Activated T-helper 17 cell treated with anti-CD3 and anti-CD28 coated beads, Interleukin-2, amount 50 U/mL, for 72 hours (primary cell): ENCODE results near the gene TMEM131. TPM values are rescaled to one million over a fixed set of nuclear protein-coding genes. Genes with fewer than 3 reads are reported as not detected.
A peak's percentile ranks its signal among the peaks of the same experiment; 100 is the strongest.

Source experiments
- ATAC-seq: fragments of 150-1000 bp; cut with Tn5 transposase; replicated peaks from 2 replicates; pipeline ENCODE4 v1.10.0; 2021; ENCODE audit warnings: mild to moderate bottlenecking, moderate library complexity
- H3K27ac Mint-ChIP-seq: one replicate; pipeline ENCODE4 v1.8.0; 2022; ENCODE audit warnings: mixed read lengths
- H3K27me3 Mint-ChIP-seq: one replicate; pipeline ENCODE4 v1.8.0; 2022; ENCODE audit warnings: mixed read lengths
- H3K36me3 Mint-ChIP-seq: one replicate; pipeline ENCODE4 v1.8.0; 2022; ENCODE audit warnings: low read depth, mild to moderate bottlenecking, mixed read lengths
- H3K4me1 Mint-ChIP-seq: one replicate; pipeline ENCODE4 v1.8.0; 2022; ENCODE audit warnings: mixed read lengths
- H3K4me3 Mint-ChIP-seq: one replicate; pipeline ENCODE4 v1.8.0; 2022; ENCODE audit warnings: mild to moderate bottlenecking, mixed read lengths
- H3K9me3 Mint-ChIP-seq: one replicate; pipeline ENCODE4 v1.8.0; 2022; ENCODE audit warnings: mixed read lengths
- total RNA-seq, 2 donors: library from RNA; stranded (reverse); gene quantifications; one replicate each; pipeline ENCODE4 v1.2.3, GENCODE V29; 2022

TMEM131 gene
- total RNA-seq, 2 donors from 2014 or later, result 32.0 to 36.4 TPM

DNA sequence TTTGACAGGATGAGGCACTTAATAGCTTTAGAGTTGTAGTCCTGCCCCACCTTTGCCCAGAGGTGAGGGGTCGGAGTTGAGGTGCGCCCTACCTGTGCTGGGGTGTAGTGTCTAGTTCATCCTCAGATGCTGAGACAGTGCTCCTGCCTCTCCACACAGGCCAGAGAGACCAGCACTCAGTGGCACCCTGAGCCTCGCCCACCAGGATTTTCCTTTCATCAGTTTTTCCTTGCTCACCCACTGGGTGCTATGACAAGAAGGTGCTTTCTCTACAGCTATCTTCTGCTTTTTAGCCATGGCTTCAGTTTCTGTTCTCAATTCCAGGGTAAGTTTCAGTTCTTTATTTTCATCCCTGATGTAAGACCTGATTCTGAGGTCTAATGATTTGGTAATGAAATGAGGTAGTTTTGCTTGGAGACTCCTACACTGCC lies 16.8 kb upstream of the TMEM131 start:
- peak; percentile 84 for ATAC-seq
- H3K9me3 Mint-ChIP-seq, result no peaks in the 10 kb centered on the region

DNA sequence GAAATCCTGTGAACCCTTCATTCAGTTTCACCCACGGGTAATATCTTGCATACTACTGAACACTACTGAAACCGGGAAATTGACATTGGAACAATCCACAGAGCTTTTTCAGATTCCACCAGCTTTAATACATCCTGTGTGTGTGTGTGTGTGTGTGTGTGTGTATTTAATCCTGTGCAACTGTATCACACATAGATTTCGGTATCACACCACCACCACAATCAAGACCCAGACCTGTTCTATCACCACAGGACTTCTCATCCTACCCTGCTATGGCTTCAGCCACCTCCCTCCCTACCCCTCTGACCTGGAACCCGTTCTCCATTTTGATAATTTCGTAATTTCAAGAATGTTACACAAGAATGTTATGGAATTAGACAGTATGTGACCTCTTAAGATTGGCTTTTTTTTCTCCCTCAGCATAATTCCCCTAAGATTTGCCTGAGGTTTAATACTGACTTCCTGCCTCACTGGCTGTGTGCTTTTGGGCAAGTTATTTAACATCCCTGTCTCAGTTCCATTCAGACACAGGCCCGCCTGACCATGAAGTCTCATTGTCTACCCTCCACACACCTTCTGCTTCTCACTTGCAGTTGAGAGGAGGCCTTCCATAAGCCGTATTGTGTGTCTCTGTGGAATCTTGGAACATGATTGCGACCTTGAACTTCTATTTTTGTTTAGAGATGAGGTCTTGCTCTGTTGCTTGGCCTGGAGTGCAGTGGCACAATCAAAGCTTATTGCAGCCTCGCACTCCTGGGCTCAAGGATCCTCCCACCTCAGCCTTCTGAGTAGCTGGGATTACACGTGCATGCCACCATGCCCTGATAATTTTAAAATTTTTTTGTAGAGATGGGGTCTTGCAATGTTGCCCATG lies 14.4 kb upstream of the TMEM131 start:
- no peak for ATAC-seq
- Mint-ChIP-seq H3K27me3 (peaks cover 15% of the 10 kb centered on the region), H3K4me1 (peaks cover 16% of the 10 kb centered on the region), H3K36me3 (no peaks in the 10 kb centered on the region), H3K4me3 (no peak overlapping the region), H3K9me3 (no peaks in the 10 kb centered on the region), H3K27ac (no peak overlapping the region)

More for the DNA sequence above, 16.8 kb upstream of the TMEM131 start:
- Mint-ChIP-seq H3K27me3 (peaks cover 25% of the 10 kb centered on the region), H3K4me3 (peak overlapping the region; percentile 10), H3K36me3 (no peaks in the 10 kb centered on the region), H3K4me1 (peaks cover 19% of the 10 kb centered on the region), H3K27ac (peak overlapping the region; percentile 81)

DNA sequence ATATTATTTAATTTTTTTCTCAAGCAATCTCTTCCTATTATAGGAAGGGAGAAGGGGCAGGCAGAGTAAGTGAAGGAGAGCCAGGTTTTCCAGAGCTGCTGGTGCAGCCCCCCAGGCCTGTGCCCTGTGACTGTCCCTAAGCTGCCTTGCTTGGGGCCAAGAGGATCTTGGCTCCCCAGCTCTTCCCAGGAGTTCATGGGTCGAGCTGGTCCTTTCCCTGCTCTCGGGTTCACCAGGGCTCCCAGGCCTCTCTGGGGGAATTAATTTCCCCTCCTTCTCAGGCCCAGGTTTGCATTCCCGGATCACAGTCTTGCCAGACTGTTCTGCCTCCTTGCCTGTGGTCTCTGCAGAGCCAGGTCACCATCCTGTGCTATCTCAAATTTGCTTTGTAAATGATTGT lies 12.7 kb upstream of the TMEM131 start:
- no peak overlapping the region for H3K27ac Mint-ChIP-seq
- H3K36me3 Mint-ChIP-seq, result no peaks in the 10 kb centered on the region
- H3K4me1 Mint-ChIP-seq, result peaks cover 5% of the 10 kb centered on the region
- H3K27me3 Mint-ChIP-seq, result peaks cover 7% of the 10 kb centered on the region
- H3K9me3 Mint-ChIP-seq, result no peaks in the 10 kb centered on the region
- no peak for ATAC-seq
- no peak overlapping the region for H3K4me3 Mint-ChIP-seq

DNA sequence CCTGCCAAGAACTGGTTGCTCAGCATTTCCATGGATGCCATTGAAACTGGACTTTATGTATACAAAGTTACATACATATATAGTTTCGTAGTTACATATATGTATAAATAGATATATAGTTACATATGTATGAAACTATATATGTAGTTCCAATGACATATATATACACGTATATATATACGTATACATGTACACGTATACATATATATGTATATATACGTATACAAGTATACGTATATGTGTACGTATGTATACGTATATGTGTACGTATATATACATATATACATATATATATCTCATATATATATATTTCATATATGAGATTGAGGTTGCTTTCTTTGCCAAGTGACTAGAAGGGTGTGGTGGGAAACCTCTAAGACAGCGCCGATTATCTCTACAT lies 10.6 kb upstream of the TMEM131 start:
- H3K36me3 Mint-ChIP-seq, result no peaks in the 10 kb centered on the region
- H3K4me1 Mint-ChIP-seq, result no peaks in the 10 kb centered on the region
- no peak overlapping the region for H3K27ac Mint-ChIP-seq
- H3K27me3 Mint-ChIP-seq, result peaks cover 3% of the 10 kb centered on the region
- no peaks in the 10 kb centered on the region for H3K9me3 Mint-ChIP-seq
- no peak for ATAC-seq
- no peak overlapping the region for H3K4me3 Mint-ChIP-seq

DNA sequence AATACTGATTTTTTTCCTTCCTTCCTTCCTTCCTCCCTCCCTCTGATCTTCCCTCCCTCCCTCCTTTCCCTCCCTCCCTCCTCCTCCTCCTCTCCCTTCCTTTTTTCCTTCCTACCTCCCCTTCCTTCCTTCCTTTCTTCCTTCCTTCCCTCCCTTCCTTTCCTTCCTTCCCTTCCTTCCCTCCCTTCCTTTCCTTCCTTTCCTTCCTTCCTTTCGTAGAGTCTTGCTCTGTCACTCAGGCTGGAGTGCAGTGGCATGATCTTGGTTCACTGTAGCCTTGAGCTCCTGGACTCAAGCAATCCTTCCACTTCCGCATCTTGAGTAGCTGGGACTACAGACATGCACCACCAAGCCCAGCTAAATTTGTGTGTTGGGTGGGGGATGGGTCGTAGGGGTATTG lies 8.9 kb upstream of the TMEM131 start:
- no peak for ATAC-seq
- Mint-ChIP-seq H3K36me3 (no peaks in the 10 kb centered on the region), H3K4me3 (no peak overlapping the region), H3K27ac (no peak overlapping the region), H3K4me1 (no peaks in the 10 kb centered on the region), H3K9me3 (no peaks in the 10 kb centered on the region), H3K27me3 (peaks cover 3% of the 10 kb centered on the region)

DNA sequence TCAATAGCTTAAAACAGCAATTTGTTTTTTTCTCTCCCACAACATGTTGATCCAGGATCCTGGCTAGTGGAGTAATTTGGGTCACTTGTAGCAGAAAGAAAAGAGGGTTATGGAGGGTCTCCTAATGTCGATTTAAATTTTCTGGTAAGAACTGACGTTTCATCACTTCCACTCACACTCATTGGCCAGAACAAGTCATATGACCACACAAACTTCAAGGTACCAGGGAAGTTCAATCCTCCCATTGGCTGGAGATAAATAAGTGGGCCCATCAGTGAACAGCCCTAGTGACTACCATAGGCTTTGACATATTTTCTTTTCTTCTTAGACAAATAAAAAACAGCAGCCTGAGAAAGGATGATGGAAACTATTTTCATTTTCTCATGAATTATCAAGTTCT lies 8.3 kb upstream of the TMEM131 start:
- no peaks in the 10 kb centered on the region for H3K36me3 Mint-ChIP-seq
- ATAC-seq, result no peak
- H3K27me3 Mint-ChIP-seq, result peaks cover 3% of the 10 kb centered on the region
- no peaks in the 10 kb centered on the region for H3K9me3 Mint-ChIP-seq
- no peaks in the 10 kb centered on the region for H3K4me1 Mint-ChIP-seq
- no peak overlapping the region for H3K27ac Mint-ChIP-seq
- H3K4me3 Mint-ChIP-seq, result no peak overlapping the region

DNA sequence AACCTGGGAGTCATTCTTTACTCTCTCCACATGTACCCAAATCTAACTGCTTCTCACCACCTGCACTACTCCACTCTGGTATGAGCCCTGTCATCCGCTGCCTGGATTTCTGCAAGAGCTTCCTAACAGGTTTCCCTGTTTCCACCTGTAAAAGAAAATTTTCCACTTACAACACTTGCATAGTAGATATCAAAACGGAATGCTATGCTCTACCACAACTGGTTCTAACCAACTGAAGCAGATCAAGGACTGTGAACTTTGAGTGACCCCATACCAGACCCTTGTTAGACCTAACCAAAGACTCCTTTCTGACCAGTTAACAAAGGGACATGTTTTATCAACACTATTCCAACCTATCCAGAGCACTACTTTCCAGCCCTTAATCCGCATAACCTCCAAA lies 3.8 kb upstream of the TMEM131 start:
- no peaks in the 10 kb centered on the region for H3K36me3 Mint-ChIP-seq
- H3K27ac Mint-ChIP-seq, result no peak overlapping the region
- no peaks in the 10 kb centered on the region for H3K27me3 Mint-ChIP-seq

DNA sequence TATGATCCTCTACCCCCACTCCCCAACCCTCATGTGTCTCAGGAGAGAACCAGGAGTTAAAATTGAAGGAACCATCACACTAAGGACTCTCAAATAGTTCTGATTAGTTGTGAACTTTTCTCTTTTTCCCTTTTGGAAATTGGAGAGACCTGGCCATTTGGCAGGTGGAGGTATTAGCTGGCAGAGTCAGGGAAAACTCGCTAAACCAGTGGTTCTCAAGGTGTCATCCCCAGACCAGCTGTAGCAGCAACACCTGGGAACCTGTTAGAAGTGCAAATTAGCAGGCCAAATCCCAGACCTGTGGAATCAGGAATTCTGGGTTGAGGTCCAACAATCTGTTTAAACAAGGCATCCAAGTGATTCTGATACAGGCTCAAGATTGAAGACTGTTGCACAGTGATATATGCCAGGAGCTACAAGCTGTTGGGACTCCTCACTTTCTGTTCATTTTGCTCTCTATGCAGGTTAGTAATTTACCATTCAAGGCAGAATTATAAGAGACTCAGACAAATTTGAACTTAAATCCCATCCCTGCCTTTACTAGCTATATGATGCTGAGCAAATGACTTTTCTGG lies 2.8 kb upstream of the TMEM131 start:
- H3K27me3 Mint-ChIP-seq, result no peaks in the 10 kb centered on the region
- H3K9me3 Mint-ChIP-seq, result no peaks in the 10 kb centered on the region
- ATAC-seq, result no peak
- no peaks in the 10 kb centered on the region for H3K36me3 Mint-ChIP-seq
- no peak overlapping the region for H3K27ac Mint-ChIP-seq
- H3K4me1 Mint-ChIP-seq, result peaks cover 7% of the 10 kb centered on the region
- no peak overlapping the region for H3K4me3 Mint-ChIP-seq

More for the DNA sequence above, 3.8 kb upstream of the TMEM131 start:
- ATAC-seq, result no peak
- Mint-ChIP-seq H3K4me3 (no peak overlapping the region), H3K4me1 (no peaks in the 10 kb centered on the region), H3K9me3 (no peaks in the 10 kb centered on the region)

DNA sequence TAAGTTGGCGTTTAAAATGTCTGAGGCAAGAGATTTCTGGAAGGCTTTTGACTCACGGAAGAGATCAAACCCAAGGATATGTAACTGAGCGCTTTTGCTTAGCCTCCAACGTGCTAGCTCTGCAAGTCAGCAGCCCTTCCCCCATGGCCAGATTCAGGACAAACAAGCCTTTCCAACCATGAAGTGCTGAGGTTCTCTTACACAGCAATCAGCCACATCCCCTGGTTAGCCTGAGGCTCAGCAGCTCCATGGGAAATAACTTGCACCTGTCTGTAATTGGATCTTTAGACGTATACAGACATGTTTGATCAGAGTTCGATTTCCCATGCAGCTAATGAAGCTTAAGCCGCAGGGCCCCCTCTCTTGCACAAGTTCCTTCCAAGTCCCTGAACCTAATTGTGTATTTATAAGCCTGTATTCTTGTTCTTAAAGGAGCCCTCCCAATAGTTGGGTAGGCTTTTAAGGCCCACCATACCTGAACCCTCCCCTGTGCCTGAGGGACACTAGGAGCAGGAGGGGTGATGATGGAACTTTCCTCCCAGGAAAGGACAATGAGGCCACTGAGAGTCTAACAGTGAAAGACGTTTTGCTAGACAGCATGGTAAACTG lies 2.1 kb upstream of the TMEM131 start:
- ATAC-seq, result no peak
- peaks cover 13% of the 10 kb centered on the region for H3K4me1 Mint-ChIP-seq

DNA sequence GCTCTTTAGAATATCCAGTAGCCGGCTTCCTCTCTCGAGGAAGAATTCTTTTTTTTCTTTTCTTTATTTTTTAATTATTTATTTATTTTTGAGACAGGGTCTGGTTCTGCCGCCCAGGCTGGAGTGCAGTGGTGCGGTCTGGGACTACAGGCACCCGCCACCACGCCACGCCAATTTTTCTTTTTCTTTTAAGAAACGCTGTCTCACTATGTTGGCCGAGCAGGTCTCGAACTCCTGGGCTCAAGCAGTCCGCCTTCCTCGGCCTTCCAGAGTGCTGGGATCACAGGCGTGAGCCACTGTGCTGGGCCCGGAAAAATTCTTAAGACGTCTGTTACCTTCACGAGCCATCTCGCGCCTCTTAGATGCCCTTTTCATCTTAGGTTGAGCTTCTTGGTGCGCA lies 931 bp upstream of the TMEM131 start:
- H3K27me3 Mint-ChIP-seq, result no peaks in the 10 kb centered on the region
- peak overlapping the region; percentile 88 for H3K27ac Mint-ChIP-seq
- no peaks in the 10 kb centered on the region for H3K36me3 Mint-ChIP-seq
- H3K9me3 Mint-ChIP-seq, result no peaks in the 10 kb centered on the region
- H3K4me1 Mint-ChIP-seq, result peaks cover 16% of the 10 kb centered on the region
- H3K4me3 Mint-ChIP-seq, result peak overlapping the region; percentile 77
- ATAC-seq, result no peak

More for the DNA sequence above, 2.1 kb upstream of the TMEM131 start:
- no peaks in the 10 kb centered on the region for H3K27me3 Mint-ChIP-seq
- H3K4me3 Mint-ChIP-seq, result no peak overlapping the region
- no peak overlapping the region for H3K27ac Mint-ChIP-seq
- H3K9me3 Mint-ChIP-seq, result no peaks in the 10 kb centered on the region
- H3K36me3 Mint-ChIP-seq, result no peaks in the 10 kb centered on the region

DNA sequence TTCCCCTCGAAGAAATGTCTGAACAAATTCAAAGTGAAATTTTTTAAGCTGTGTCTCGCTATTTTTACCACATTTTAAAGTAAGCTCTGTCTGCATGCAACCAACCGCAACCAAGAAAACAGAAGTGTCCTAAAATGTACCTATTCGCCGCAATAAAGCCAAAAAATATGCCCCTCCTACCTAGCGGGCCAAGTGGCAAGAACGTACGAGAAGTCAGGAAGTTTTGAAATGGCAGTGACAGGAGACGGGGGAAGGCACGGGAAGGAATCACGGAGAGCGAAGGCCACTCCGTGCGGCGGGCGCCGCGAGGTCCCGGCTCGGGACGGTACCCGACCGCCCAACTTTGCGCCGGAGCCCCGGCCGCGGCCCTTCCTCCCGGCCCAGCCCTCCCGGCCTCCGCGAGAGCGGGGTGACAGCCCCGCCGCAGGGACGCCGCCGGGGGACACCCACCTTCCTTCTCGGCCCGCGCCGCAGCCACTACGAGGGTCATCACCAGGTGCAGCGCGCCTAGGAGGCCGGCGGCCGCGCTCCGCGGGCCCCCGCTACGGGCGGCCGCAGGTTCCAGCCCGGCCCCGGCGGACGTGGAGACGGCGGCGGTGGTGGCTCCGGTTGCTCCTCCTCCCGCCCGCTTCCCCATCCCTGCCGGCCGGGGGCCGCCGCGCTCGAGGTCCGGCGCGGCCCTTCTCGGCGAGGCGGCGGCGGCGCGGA lies 568 bp downstream of the TMEM131 start:
- Mint-ChIP-seq H3K4me3 (peak overlapping the region; percentile 77), H3K36me3 (no peaks in the 10 kb centered on the region), H3K9me3 (no peaks in the 10 kb centered on the region), H3K27ac (peak overlapping the region; percentile 89), H3K27me3 (no peaks in the 10 kb centered on the region), H3K4me1 (peaks cover 24% of the 10 kb centered on the region)
- peak; percentile 40 for ATAC-seq

DNA sequence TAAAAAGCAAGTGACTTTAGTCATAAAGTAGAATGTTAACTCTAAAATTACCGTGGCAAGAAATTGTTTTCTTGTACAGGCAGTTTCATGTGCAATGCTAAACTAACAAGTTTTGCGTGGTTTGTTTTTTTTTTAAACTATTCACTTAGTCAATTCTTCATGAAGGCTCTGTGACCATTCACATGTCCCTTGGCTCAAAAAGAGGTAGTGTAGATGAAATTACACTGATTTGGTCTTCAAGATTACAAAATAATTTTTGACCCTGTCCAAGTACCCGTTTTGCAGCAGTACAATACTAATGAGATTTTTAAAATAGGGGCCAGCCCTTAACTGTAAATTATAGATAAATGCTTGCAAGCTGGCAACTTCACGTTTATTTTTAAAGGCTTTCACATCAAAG lies 1.3 kb downstream of the TMEM131 start:
- peaks cover 24% of the 10 kb centered on the region for H3K4me1 Mint-ChIP-seq
- H3K9me3 Mint-ChIP-seq, result no peaks in the 10 kb centered on the region
- H3K27me3 Mint-ChIP-seq, result no peaks in the 10 kb centered on the region
- no peak for ATAC-seq
- peak overlapping the region; percentile 89 for H3K27ac Mint-ChIP-seq
- peak overlapping the region; percentile 77 for H3K4me3 Mint-ChIP-seq
- no peaks in the 10 kb centered on the region for H3K36me3 Mint-ChIP-seq

DNA sequence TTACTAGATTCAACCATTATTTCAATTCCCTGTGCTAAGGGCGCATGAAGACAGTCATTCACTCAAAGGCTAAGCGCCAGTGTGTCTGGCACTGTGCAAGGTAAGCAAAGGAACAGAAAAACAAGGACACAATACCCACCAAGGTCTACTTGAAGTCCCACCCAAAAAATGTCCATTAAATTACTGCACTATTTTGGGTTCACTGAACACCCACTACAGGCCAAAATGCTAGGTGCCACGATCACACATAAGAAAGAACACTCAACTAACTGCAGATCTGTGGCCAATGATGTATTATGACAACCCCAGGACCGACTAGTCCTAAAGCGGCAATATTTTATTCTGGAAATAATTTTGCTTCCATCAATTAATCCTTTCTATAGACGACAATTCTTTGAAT lies 1.8 kb downstream of the TMEM131 start:
- Mint-ChIP-seq H3K36me3 (no peaks in the 10 kb centered on the region), H3K4me3 (peak overlapping the region; percentile 77), H3K27ac (no peak overlapping the region), H3K4me1 (peaks cover 24% of the 10 kb centered on the region), H3K27me3 (no peaks in the 10 kb centered on the region), H3K9me3 (no peaks in the 10 kb centered on the region)
- ATAC-seq, result no peak
